Cortex of kidney (tissue), 1 donor: ENCODE measurements around the gene KNCN.

Source experiments
- DNase-seq: peaks from one replicate; lab custom pipeline; 2025; lab: John Stamatoyannopoulos, UW

The KNCN gene

DNA sequence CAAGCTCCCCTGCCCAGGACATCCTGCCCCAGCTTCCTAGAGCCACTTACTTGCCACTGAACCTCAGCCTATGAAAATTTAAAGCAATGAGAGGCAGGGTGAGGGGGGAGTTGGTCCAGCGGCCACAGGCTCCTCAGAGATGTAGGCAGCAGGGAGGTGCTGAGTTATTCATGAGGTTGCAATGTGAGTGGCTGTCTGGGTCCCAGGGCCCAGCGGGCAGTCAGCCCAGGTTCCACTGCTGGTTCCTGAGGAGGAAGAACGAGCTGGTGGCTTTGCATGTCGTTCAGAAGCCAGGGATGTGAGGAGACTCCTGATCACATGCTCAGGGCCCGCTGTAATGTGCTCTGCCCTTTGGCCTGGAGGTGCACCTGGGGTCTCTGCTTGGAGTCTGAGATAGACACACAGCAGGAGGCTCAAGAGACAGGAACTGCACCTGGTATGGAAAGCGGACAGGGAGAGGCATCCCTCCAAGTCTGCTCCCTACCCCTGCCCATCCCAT, at the start of gene KNCN:
KNCN (minus strand) TSS at position 51 of the 499 bp plus-strand sequence. CDS start 432 bp downstream, outside the sequence.
- DNase-seq: no peak

DNA sequence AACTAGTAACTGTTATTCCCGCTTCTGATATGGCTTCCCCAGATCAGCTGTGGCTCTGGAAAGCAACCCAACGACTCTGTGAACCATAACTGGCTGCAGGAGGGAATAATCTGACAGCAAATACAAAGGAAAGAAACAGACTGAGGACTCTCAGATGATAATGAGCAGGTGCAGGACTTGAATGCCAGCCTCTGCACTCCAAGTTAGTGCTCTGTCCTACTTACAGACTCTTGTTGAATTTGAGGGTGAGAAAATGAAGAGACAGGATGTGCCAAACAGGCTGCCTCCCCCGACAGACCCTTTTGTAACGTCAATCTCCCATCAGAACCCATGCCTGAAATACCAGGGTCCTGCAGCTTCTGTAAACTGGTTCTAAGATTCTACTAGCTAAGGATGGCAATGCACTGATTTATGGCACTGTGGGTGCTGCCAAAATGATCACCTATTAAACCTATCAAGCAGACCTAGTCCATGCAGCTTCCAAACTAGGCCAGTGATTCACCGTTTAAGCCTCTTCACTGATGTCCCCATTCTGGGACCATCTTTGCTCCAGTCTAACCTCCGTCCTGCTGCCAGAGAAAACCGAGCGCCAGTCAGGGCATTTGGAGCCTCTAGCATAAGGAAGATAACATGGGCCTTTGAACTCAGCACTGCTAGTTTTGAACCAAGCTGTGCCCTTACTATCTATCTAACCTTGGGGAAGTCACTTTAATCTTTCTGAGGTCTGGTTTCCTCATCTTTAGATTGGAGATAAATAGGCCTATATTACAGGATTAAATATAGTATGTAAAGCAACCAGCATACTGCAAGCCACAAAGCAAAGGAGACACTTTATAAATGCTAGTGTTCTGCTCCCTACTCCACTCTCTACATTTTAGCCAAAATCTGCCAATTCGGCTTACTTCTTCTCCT, 47.9 kb upstream of the KNCN start:
- no peak for DNase-seq

DNA sequence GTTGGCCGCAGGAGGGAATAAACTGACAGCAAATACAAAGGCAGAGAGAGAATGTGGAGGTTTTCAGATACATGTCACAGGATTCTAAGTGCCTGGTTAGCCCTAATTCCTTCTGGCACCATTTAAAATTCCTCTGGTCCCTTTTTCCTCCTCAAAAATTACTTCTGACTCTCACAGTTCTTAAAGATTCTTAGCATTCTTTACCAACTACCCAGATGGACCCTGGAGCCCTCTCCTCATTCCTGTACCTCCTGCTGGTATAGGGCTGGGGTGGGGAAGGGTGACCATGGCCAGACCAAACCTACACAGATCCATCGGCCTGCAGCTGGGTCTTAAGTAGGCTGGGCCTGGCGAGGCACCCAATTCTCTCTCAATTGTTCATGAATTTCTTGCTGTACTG, 45.4 kb upstream of the KNCN start:
- no peak for DNase-seq

DNA sequence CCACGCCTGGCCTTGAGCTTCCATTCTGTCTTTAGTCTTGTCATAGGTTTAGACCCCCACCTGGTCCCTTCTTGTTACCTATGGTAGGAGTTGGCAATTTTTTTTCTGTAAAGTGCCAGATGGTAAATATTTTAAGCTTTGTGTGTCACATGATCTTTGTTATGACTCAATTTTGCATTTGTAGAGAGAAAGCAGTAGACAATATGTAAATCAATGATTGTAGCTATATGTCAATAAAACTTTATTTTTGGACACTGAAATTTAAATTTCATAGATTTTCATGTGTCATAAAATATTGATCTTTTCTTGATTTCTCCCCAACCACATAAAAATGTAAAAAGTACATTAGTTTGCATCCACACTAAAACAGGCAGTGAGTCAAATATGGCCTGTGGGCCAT, 44.6 kb upstream of the KNCN start:
- DNase-seq: no peak

DNA sequence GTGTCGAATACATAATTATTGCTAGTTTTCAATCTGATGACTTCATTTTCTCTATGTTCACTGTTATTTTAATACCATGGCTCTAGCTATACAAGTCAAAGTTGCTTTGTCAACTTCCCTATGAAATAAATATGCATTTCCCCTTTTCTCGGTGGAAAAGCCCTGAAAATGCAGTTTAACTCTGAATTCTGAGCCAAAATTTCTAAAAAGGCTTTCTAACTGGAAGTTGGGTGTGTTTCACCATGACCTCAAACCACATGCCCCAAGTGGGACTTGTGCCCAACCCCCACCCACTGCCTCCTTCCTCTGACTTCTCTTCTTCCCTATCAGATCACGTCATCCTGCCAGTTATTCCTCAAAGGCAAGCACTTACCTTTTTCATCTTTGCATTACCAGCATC, 43.7 kb upstream of the KNCN start:
- DNase-seq: no peak

DNA sequence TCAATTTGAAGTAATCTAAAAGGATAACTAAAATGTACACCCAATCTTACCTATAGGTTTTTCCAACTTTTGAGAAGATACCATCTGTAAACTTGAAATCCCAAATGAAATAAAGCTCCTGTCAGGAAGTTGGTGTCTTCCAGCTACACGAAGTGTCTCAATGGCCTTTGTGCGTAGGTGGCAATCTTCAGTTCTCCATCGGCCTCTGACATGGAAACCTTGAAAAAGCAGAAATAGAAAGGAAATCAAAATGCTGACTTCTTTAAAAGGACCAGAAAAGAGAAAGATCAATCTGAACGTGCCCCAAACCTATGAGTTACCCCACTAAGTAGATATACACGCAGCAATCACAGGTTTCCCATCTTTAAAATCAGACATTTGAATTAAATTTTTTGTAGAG, 42.6 kb upstream of the KNCN start:
- DNase-seq: no peak

DNA sequence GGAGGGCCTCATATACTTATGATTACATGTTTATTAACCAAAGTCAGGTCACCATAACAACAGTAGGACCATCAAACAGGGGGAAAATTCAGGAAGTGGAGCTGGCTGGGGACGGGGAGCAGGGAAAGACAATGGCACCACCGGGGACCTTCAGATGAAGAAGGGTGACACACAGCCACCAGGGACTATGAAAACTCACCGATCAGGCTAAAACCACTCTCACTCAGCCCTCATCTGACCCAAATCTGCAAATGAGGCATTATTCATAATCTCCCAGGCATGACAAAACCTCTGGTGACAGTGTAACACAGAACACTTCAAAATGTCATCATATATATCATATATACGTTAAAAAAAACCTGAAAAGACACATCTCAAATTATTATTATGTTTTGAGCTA, 41.4 kb upstream of the KNCN start:
- DNase-seq: no peak

DNA sequence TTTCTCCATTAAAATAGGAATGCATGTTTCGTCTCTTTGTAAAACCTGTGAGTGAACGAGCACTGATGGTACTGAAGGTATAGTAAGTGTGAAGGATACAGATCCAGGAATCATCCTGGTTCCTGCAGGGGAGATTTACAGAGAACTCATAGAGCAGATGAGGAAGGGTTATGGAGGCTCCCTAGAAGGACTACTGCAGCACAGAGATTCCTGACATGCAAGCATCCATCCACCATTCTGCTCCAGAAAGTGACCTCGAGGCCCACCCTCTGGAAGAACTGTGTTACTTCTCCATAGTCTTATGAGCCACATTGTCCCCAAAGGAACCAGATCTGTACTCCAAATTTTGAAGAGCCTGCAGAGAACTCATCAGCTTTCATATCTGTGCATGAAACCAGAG, 38.1 kb upstream of the KNCN start:
- DNase-seq: no peak

DNA sequence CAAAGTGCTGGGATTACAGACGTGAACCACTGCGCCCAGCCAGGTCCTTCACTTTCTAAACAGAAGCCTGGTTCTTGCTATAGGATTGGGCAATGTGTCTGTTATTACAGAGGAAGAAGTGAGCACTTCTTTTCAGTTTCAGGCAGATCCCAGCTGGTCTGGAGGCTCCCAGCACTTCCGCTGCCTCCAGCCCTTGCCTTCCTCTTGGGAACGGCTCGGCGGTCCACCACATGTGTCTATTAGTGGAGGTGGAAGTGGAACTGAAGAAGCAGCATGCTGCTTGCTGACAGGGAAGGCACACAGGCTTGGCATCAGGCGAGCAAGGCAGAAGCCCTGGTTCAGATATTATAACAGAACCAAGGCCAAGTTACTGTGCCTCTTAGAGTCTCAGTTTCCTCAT, 35.6 kb upstream of the KNCN start:
- DNase-seq: no peak

DNA sequence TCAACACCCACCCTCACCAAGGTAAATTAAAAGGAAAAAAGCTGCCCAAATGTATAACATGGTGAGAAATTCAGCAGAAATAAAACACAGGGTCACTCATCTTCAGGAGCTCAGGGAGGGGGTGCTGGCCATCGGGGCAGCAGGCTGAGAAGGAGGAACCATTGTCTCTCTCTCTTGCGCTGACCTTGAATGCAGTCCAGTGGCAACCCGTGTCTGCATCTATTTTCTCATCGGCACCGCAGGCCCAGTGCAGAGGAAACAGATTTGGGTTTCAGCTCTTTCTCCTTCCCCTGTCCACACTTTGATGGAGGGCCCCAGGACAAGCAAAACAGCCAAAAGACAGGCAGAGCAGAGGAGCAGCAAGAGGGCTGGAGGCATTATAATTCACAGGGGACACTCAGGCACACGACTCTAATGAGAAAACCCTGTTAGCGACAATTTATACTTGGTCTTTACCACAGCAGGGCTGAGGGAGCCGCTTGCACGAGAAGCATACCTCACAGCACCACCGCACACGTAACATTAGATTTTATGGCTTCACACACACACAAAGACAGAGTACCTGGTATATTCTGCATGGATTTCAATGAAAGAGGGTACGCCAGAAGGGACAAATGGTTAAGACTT, 34.0 kb upstream of the KNCN start:
- DNase-seq: no peak

DNA sequence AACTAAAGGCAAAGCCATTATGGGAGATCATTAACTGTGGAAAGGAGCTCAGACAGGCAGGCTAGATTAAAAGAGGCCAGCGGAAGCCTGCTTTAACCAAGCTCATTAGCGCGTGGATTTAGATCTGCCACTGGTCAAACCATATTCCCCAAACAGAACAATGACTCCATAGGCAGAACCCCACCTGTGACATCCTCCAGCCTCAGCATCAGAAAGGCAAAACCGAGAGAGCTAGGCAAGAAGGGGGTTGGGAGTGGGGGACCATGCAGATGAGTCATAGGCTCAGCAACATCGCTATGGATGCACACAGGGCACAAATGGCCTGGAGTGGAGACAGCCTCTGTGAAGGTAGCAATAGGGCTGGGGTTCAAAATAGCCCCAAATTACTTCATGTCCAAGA, 32.0 kb upstream of the KNCN start:
- DNase-seq: no peak

DNA sequence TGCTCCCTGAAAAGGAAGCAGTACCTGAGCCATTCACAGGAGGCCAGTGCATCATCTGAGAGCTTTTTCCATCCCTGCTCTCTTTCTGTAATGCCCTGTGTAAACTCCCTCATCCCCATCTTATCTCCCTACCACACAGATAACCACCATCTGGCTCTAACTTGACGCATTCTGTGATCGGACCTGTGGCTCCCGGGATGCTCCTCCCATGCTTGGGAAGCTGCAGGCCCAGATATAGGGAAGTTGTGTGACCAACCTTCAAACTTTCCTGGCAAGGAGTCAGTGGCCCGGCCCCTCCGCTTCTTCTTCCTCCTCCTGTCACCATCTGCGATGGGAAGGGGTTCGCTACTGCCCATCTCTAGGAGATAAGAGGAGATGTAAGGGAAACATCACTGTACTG, 31.5 kb upstream of the KNCN start:
- no peak for DNase-seq

DNA sequence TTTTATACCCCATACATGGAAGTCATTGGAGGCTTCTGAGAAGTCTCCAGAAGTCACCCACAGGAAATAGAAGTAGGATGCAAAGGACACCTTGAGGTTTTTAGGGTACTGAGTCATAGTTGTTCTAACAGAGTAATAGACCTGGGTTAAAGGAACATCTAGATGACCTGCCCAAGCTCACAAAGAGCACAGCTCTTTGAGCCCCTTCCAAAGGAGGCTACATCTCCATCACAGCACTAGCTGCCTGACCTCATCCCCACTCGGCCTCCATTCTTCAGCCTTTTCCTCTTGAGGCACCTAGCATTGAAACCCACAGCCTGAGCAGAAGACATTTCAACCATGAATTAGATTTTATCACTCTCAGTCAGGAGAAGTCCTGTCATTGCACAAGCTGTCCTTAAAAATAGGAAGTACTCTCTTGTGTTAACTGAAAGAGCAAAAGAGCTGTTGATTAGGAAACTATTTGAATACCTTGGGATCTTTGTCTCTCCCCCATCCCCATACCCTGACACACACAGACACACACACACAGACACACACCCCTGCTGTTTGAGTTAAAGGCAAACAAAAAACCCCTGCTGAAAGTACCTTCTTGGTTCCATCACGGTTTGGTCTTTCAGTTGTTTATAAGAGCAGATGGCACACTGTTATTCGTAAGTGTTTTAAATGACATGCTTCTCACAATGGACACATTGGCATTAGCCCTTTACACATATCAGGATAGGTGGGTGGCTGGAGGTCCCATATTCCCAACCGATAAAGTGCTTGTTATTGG, 30.4 kb upstream of the KNCN start:
- no peak for DNase-seq

DNA sequence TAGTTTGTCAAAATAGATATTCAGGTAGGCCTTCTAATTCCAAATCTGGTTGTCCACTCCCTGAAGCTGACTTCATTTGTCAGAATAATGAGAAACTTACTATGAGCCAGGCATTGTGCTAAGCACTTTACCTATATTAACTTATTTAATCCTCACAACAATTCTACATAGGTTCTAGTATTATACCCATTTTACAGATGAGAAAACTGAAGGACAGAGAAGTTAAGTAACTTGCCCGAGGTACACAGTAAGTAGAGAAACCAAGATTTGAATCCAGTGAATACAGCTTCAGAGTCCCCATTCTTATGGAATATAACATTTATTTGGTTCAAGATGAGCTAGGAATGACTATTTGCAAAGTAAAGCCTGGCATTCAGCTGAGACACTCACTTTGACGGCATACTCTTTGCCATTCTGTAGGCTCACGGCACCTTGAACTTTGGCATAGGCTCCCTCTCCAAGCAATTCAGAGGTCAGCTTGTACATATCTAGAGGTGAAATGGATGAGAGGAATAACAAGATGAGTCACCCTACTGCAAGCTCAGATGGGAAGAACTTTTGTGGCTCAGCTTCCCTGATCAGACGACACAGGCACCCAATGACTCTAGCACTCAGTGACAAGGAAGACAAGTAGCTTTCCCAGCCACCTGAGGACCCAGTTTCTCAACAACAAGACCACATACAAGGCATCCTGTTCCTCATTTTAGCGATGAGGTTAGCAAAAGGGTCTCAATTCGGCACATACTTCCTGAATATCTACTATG, 28.9 kb upstream of the KNCN start:
- no peak for DNase-seq

DNA sequence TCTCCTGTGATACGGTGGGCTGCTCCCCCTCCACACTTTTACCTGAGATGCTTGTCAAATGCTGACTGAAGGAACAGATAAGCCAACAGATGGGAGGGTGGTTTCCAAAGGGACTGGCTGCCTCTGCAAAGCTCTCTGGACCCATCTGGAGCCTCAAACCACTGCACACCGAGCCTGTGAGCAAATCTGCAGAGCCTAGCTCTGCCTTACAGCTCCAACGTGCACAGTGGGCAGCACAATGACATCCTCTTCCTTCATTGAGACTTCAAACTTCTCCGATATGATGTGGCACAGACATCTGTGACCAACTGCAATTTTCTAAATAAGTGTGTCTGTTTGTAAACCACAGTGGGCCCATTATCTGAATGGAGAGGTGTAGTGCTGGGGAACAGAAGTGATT, 26.2 kb upstream of the KNCN start:
- no peak for DNase-seq

DNA sequence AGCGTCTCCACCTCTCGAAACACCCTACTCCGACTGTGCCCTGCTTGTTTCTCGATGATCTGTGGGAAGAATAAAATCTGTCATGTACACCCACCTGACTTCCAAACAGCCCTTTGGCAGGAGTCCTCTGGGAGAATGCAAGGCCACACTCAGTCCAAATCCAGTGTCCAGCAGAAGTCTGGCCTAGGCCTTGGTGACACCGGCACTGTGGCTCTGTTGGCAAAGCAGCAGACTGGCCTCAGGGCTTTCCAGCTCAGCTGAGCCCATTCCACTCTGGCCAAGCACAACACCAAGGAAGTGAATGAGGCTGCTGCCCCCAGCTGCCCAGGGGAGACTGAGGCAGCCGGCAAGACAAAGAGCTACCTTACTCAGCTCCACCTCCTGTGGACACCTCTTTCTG, 25.1 kb upstream of the KNCN start:
- no peak for DNase-seq

DNA sequence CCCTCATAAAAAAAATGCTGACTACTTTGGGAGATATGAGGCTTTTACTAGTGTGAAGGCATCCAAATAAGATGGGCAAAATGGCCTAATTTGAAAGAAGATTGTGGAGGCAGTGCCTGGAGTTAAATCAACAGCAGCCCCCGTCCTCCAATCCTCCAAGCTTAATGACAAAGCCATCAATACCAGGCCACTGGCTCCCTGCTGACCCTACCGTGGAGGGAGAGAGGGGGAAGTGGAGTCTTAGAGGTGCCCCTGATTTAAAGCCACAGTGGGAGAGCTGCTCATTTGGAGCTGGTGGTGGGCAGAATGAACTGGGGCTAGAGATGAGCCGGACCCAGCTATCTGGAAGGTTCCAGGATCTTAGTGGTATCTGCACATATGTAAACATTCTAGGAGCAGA, 24.3 kb upstream of the KNCN start:
- no peak for DNase-seq

DNA sequence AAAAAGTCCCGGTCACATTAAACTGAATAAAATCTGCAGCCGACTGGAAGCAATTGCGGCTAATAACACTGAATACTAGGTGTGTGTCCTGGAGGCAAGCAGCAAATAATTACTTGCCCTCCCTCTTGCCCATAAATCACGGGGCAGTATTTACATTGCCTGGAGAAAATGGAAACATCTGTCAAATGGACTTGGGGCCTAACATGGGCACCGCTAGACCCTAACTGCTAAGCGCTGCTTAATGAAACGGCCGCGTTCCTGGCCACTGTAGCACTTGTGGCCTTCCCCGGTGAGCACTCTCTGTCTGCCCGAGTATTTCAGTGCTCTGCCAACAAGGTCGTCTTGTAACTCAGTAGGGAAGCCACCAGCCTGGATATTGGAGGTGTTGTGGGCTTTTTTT, 23.9 kb upstream of the KNCN start:
- DNase-seq: no peak

DNA sequence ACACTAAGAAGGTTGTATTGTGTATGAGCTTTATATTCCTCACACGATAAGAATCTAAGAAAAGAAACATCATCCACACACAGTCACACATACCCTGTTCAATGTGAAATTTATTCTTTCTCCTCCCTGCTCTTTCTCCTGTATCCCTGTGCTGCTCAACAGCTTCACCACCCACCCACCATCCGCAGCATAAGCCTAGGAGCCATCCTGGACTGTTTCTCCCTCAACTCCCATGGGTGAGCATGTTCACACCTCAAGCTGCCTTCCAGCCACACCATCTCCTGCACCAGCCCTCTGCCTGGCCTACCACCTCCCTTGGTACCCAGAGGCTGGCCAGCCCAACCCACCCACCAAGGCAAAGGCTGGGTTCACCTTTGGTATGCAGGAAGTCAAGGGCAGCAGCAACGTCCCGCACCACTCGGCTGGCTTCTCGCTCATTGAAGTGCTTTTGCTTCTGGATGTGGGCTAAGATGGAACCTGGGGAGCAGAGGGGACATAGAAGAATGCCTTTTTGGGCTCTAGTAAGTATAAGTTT, 20.3 kb upstream of the KNCN start:
- DNase-seq: no peak

DNA sequence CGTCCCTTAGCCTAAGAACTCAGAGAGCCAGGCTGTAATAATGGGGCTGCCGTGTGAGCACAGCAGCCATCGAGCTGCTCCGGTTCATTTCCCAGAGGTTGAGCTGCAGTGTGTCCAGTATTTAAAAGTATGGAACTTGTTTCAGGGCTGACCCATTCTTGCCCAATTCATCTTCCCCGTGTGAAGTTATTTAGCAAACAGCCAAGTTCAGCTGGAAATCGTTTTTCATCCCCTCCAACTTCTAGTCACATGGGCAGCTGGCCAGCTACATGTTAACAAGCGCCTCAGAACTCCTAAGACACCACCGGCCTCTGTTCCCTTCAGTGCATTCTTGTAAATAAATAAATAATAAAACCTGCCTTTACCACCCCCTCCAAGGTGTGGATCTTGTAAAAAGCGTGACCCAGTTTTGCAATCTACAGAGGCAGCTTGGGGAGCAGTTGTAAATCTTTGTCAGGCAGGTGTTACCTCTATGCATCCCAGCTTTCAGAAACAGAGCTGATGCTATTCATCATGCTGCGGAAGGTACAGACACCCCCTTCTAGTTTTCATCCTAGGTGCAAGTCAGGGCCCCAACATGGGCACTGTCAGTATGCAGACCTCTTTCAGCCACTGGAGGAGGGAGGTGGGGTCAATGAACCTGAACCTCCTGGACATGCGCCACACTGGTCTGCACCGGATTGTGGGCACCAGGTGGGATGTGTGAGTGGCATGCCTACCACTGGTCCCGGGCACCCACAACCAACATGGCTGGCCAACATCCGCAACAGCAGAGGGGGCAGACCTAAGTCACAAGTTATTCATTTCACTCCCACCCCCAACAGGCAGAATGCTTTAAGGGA, 18.7 kb upstream of the KNCN start:
- DNase-seq: no peak

DNA sequence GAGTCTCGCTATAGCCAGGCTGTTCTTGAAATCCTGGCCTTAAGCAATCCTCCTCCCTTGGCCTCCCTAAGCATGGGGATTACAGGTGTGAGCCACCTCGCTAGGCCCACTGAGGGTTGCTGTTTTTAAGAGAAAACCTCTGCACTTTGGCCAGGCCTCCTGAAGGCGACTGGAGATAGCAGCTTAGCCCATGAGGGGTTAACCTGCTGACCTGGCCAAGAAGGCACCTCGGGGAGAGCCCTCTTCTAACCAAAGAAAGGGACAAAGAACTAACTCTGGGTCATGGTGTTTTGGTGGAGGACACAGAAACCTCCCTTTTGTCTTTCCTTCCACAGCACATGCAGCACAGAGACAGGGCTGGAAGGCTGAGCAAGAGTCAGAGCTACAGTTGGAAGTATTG, 17.7 kb upstream of the KNCN start:
- DNase-seq: no peak
